Bronchial epithelial cell (primary cell): ENCODE measurements around the gene NOB1. TPM values are rescaled to one million over a fixed set of nuclear protein-coding genes. Genes with fewer than 3 reads are reported as not detected.

Experiments
- DNase-seq: peaks from one replicate; pipeline ENCODE4 v3.0.0-alpha.2; 2010; ENCODE audit warnings: low read depth
- FAIRE-seq: peaks from 2 replicates; lab custom pipeline; 2011; peaks lifted over from hg19 to GRCh38; lab: Jason Lieb, UNC
- H3K27me3 ChIP-seq: 2 replicates; pipeline ENCODE4 v1.5.1; 2011; ENCODE audit warnings: low read length; ENCODE audit not compliant: control insufficient read depth, insufficient read depth
- H3K36me3 ChIP-seq: 2 replicates; pipeline ENCODE4 v1.5.1; 2011; ENCODE audit warnings: low read length; ENCODE audit not compliant: control insufficient read depth, insufficient read depth
- H3K4me3 ChIP-seq: 2 replicates; pipeline ENCODE4 v1.5.1; 2011; ENCODE audit warnings: mild to moderate bottlenecking, low read depth, low read length, control low read depth
- CTCF ChIP-seq: IDR thresholded peaks from 2 replicates; pipeline ENCODE4 v1.5.1; 2011; ENCODE audit warnings: mild to moderate bottlenecking, moderate library complexity, low read length, control low read depth, inconsistent platforms; ENCODE audit not compliant: insufficient read depth, severe bottlenecking
- total RNA-seq: library from RNA; depleted of rRNA; stranded (reverse); fragments of >200 nt; gene quantifications from 2 replicates; pipeline ENCODE4 v1.2.1, GENCODE V29; 2014

NOB1 gene
- total RNA-seq, 1 donor from 2014 or later, result 24.7 TPM

DNA sequence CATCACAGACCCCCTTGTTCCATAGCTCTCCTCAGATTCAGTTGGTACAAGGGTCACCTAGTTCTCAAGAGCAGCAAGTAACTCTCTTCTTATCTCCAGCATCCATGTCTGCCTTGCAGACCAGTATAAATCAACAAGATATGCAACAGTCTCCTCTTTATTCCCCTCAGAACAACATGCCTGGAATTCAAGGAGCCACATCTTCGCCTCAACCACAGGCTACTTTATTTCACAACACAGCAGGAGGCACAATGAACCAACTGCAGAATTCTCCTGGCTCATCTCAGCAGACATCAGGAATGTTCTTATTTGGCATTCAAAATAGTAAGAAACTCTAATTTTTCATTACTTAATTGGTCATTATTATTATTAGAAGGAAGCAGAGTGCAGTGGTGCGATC is 60.8 kb downstream of the NOB1 start:
- FAIRE-seq (no peak), DNase-seq (no peak)
- peaks cover 14% of the 10 kb centered on the region for H3K36me3 ChIP-seq
- no peaks in the 10 kb centered on the region for H3K27me3 ChIP-seq
- H3K4me3 ChIP-seq, result no peak overlapping the region
- TF ChIP-seq CTCF, result no peak

DNA sequence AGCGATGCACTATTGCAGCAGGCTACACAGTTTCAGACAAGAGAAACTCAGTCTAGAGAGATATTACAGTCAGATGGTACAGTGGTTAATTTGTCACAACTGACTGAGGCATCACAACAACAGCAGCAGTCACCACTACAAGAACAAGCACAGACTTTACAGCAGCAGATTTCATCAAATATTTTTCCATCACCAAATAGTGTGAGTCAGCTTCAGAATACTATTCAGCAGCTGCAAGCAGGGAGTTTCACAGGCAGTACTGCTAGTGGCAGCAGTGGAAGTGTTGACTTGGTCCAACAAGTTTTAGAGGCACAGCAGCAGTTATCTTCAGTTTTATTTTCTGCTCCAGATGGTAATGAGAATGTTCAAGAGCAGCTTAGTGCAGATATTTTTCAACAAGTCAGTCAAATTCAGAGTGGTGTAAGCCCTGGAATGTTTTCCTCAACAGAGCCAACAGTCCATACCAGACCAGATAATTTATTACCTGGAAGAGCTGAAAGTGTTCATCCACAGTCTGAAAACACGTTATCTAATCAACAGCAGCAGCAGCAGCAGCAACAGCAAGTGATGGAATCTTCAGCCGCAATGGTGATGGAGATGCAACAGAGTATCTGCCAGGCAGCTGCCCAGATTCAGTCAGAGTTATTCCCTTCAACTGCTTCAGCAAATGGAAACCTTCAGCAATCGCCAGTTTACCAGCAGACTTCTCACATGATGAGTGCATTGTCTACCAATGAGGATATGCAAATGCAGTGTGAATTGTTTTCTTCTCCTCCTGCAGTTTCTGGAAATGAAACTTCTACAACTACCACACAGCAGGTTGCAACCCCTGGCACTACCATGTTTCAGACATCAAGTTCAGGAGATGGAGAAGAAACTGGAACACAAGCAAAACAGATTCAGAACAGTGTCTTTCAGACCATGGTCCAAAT is 62.5 kb downstream of the NOB1 start:
- DNase-seq, result peak; percentile 52
- TF ChIP-seq CTCF, result no peak
- FAIRE-seq, result no peak
- Histone ChIP-seq H3K27me3 (no peaks in the 10 kb centered on the region), H3K36me3 (peaks cover 12% of the 10 kb centered on the region), H3K4me3 (no peak overlapping the region)

Other genes starting within 250 kb of the NOB1 start
- gene NFAT5, start 189.0 kb downstream of the NOB1 start, total RNA-seq, result 8.8 and 11.1 TPM in 2 replicates
- gene NQO1, start 28.4 kb downstream of the NOB1 start, total RNA-seq, result 93.2 and 107 TPM in 2 replicates
- 15.0 and 18.4 TPM in 2 replicates for gene WWP2, start 7.4 kb upstream of the NOB1 start, total RNA-seq
- gene CLEC18A, start 196.4 kb upstream of the NOB1 start, total RNA-seq, result 0.26 and 1.0 TPM in 2 replicates